Kidney (tissue), 14 donors: Measurements from ENCODE around the gene HOXD8. TPM values are rescaled to one million over a fixed set of nuclear protein-coding genes. Genes with fewer than 3 reads are reported as not detected.
A peak's percentile ranks its signal among the peaks of the same experiment; 100 is the strongest.

ENCODE experiments used
- DNase-seq, 5 donors: peaks; one replicate each; pipeline ENCODE4 v3.0.0-alpha.2; 2013 to 2020
- FAIRE-seq: peaks from 2 replicates; lab custom pipeline; 2012; peaks lifted over from hg19 to GRCh38; lab: Jason Lieb, UNC
- H3K27ac ChIP-seq, 2 donors: one replicate each; pipeline ENCODE4 v1.7.0; 2013; ENCODE audit warnings: low read depth in 2 of 2, low read length in 2 of 2, inconsistent platforms in 1 of 2
- H3K27me3 ChIP-seq: one replicate; pipeline ENCODE4 v1.7.1; 2013; ENCODE audit warnings: low read length, inconsistent platforms; ENCODE audit not compliant: control insufficient read depth, insufficient read depth
- H3K36me3 ChIP-seq, 3 donors: one replicate each; pipeline versions ENCODE4 v1.7.0 to v1.7.1; 2013; ENCODE audit warnings: low read length in 3 of 3, control low read depth in 1 of 3, inconsistent platforms in 1 of 3; ENCODE audit not compliant: insufficient read depth in 3 of 3, control insufficient read depth in 2 of 3
- H3K4me1 ChIP-seq, 3 donors: one replicate each; pipeline versions ENCODE4 v1.7.0 to v1.7.1; 2013; ENCODE audit warnings: low read length in 3 of 3, inconsistent platforms in 1 of 3, low read depth in 1 of 3; ENCODE audit not compliant: control insufficient read depth in 2 of 3, insufficient read depth in 2 of 3
- H3K4me3 ChIP-seq, 3 donors: one replicate each; pipeline versions ENCODE4 v1.7.0 to v1.8.1; 2013; ENCODE audit warnings: low read length in 3 of 3, control low read depth in 1 of 3, inconsistent platforms in 1 of 3
- H3K9ac ChIP-seq, 3 donors: one replicate each; pipeline versions ENCODE4 v1.7.0 to v1.7.1; 2013; ENCODE audit warnings: low read length in 3 of 3, control low read depth in 1 of 3, inconsistent platforms in 1 of 3
- H3K9me3 ChIP-seq, 3 donors: one replicate each; pipeline versions ENCODE4 v1.7.0 to v1.7.1; 2013; ENCODE audit warnings: low read length in 3 of 3, control low read depth in 1 of 3, inconsistent platforms in 1 of 3; ENCODE audit not compliant: control insufficient read depth in 2 of 3, insufficient read depth in 1 of 3
- intact Hi-C: fragments of 100-400 bp; cut with DNase I; formaldehyde crosslinking; loops from one replicate; pipeline ENCODE4 v1.11.1; 2022
- polyA plus RNA-seq: library from polyadenylated mRNA; stranded (reverse); fragments of 350-450 nt; fragmentation: Illumina TruSeq; extraction: RNeasy Lipid Tissue Mini Kit (QIAGEN cat#74804); gene quantifications from one replicate; pipeline ENCODE4 v1.2.3, GENCODE V29; 2014; ENCODE audit warnings: low read depth, low replicate concordance; ENCODE audit not compliant: insufficient read depth
- total RNA-seq: library from RNA; stranded (reverse); fragmentation: NEBNext Ultra II Directional; extraction: Animal tissue kit (Norgen Biotek cat#: 25700); gene quantifications from one replicate; pipeline ENCODE4 v1.2.1, GENCODE V29; 2021
- TF ChIP-seq, protein P1 (sequence below): IDR thresholded peaks from 3 replicates; pipeline ENCODE4 v1.5.1; 2012; ENCODE audit warnings: mild to moderate bottlenecking, moderate library complexity, borderline replicate concordance; ENCODE audit not compliant: insufficient read depth; ENCODE audit errors: extremely low read depth
- donor health status: control.
- donor health status: control.
- donor health status: control.
- donor health status: control.
- donor health status: control.
- donor health status: DM: yes; HTN: yes; CAD: no.
- donor health status: Normal renal cell carcinoma (clear cell type).

The HOXD8 gene
- total and polyA plus RNA-seq, 2 donors from 2014 or later, result 76.5 to 122 TPM

DNA sequence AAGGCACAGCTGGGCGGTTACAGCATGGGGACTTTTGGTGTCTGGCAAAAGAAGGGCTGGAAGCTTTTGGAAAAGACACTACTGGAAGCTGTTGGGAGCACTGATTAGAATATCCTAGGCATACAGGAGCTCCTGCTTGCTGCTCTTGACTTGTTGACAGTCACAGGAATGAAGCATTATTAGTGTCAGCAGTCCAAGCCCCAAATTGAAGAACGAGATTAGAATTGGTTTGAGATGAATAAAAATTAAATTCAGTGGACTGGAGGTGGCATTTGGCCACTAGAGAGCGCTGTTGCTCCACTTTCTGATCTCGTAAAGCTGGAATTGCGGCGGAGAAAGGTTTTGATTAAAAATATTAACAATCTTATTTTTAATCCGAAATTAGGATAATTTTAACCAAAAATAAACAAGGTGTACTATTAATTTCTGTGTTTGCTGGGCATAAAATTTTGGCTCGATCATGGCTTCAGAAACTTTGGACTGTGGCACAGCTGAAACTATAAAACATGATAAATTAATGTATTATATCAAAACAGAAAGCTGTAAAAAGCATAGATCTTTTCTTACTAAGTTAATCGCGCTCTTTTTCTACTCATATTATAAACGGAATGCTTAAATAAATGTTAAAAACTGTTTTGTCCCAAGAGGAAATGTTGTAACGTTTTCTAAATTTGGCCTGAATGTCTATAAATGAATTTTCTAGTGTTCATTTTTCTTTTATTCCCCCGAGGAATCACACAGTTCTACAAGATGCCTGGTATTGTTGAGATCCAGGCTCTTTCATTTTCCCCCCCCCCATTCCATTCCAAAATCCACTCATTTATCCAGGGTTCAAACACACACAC lies 2.4 kb upstream of the HOXD8 start:
- Histone ChIP-seq H3K9me3 (no peaks in the 10 kb centered on the region), H3K9ac (peak overlapping the region; percentile 40 to 76 (median 51)), H3K4me3 (peak overlapping the region; percentile 18 to 85 (median 59)), H3K27ac (peak overlapping the region; percentile 45 to 94), H3K4me1 (peaks cover 2 to 10% (median 6%) of the 10 kb centered on the region in 3 donors), H3K36me3 (no peaks in the 10 kb centered on the region), H3K27me3 (no peaks in the 10 kb centered on the region)
- FAIRE-seq (peak; percentile 87), DNase-seq (peak; percentile 81 to 94 (median 88))
- intact Hi-C loops, result loop anchor here (10.0 kb wide), 2 partner anchors 518 to 1028 kb away; no protein-coding TSS in a partner anchor
- TF ChIP-seq, protein P1, sequence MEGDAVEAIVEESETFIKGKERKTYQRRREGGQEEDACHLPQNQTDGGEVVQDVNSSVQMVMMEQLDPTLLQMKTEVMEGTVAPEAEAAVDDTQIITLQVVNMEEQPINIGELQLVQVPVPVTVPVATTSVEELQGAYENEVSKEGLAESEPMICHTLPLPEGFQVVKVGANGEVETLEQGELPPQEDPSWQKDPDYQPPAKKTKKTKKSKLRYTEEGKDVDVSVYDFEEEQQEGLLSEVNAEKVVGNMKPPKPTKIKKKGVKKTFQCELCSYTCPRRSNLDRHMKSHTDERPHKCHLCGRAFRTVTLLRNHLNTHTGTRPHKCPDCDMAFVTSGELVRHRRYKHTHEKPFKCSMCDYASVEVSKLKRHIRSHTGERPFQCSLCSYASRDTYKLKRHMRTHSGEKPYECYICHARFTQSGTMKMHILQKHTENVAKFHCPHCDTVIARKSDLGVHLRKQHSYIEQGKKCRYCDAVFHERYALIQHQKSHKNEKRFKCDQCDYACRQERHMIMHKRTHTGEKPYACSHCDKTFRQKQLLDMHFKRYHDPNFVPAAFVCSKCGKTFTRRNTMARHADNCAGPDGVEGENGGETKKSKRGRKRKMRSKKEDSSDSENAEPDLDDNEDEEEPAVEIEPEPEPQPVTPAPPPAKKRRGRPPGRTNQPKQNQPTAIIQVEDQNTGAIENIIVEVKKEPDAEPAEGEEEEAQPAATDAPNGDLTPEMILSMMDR, result peak; percentile 88

DNA sequence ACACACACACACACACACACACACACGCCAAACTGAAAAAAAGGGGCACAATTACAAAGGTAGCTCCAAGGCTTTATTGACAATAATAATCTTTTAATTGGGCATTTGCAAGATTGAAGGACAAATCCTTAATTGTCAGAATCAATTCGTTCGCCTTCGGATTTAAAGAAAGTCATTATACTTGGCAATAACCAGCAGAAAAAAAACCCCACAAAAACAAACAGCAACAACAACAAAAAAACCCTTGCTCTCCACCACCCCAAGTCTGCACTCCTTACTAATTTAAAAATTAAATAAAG lies 1.8 kb upstream of the HOXD8 start:
- peaks cover 2 to 10% (median 6%) of the 10 kb centered on the region in 3 donors for H3K4me1 ChIP-seq
- H3K9ac ChIP-seq, result peak overlapping the region in 2 of 3 donors; percentile 40 to 76
- H3K27ac ChIP-seq, result peak overlapping the region; percentile 89 to 94
- H3K27me3 ChIP-seq, result no peaks in the 10 kb centered on the region
- H3K9me3 ChIP-seq, result no peaks in the 10 kb centered on the region
- TF ChIP-seq, protein P1, result no peak
- no peak for FAIRE-seq
- no peaks in the 10 kb centered on the region for H3K36me3 ChIP-seq
- intact Hi-C loops, result loop anchor here (10.0 kb wide), 2 partner anchors 517 to 1027 kb away; no protein-coding TSS in a partner anchor
- DNase-seq, result no peak
- peak overlapping the region; percentile 20 to 85 (median 59) for H3K4me3 ChIP-seq

DNA sequence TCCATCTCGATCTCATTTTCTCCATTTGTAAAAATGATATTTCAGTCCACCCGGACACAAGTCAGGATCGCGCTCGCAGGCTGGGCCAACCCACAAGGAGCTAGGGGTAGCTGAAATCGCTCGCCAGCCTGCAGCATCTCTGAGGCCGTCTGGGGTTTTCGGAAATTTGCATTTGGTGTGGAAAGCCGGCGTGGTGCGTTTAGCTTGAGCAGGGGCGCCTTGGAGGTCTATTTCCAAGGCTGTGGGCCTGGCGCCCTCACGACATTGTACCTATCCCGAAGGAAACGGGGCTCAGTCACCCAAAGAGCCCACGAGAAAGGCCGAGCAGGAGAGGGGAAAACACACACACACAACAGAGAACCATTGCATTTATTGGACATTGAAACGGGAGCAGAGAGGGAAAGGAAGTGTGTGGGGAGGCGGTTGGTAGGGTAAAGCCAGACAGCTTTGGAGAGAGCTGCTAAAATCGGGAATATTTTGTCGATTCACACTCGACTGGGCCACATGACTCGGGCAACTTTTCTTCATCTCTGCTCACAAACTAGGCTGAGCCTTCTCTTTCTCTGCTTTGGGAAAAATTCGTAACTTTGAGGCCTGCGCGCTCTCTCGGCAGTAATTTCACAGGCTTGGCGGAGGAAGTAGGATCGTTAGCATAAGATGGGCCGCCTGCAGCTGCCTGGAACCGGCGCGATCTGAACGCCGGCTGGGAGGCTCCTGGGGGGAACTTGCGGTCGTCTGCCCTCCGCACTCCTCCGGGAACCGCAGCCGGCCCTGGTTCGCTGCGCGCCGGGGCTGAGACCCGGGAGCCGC lies 1.1 kb upstream of the HOXD8 start:
- DNase-seq (peak in 2 of 5 donors; percentile 66 to 87), FAIRE-seq (no peak)
- Histone ChIP-seq H3K27ac (peak overlapping the region; percentile 89 to 94), H3K9ac (peak overlapping the region; percentile 18 to 84 (median 76)), H3K36me3 (no peaks in the 10 kb centered on the region), H3K27me3 (no peaks in the 10 kb centered on the region), H3K4me3 (peak overlapping the region; percentile 76 to 85 (median 77)), H3K9me3 (no peaks in the 10 kb centered on the region), H3K4me1 (peaks cover 2 to 10% (median 10%) of the 10 kb centered on the region in 3 donors)
- intact Hi-C loops, result loop anchor here (10.0 kb wide), 2 partner anchors 516 to 1026 kb away; no protein-coding TSS in a partner anchor
- TF ChIP-seq, protein P1, result no peak
